Hippocampal formation (tissue), 2 donors: ENCODE data around the gene FNIP2.
"Not testable (repeated sequence)": the region's sequence is repeated elsewhere in the genome, so short reads cannot be mapped to it uniquely, and the experiment has no call there.

Experiments
- DNase-seq, 2 donors: peaks; one replicate each; lab custom pipeline; 2025; lab: John Stamatoyannopoulos, UW

FNIP2 gene

DNA sequence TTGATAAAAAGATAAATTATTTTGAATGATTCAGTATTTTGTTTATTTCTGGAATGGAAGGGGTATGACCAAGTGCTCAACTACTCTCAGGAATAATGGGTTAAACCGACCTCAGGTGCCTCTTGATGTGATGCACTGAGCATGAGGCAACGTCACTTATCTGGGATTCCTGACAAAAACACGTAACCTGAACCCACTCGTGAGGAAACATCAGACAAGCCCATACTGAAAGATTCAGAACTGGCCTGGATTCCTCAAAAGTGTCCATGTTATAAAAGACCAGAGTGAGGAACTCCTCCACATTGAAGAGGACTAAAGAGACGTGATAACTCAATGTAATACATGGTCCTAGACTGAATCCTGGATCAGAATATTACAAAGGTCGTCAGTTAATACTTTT lies 144.0 kb downstream of the FNIP2 start:
- no peak for DNase-seq

GRCh38 chr4:158913766-158914165 lies 144.9 kb downstream of the FNIP2 start:
- DNase-seq = no peak

GRCh38 chr4:158914218-158914617 lies 145.4 kb downstream of the FNIP2 start:
- DNase-seq = no peak

- no peak for DNase-seq
These were observed 146.9 kb downstream of the FNIP2 start for GRCh38 chr4:158915683-158916241.

GRCh38 chr4:158920452-158920996 lies 151.7 kb downstream of the FNIP2 start:
- not testable (repeated sequence) for DNase-seq

DNA sequence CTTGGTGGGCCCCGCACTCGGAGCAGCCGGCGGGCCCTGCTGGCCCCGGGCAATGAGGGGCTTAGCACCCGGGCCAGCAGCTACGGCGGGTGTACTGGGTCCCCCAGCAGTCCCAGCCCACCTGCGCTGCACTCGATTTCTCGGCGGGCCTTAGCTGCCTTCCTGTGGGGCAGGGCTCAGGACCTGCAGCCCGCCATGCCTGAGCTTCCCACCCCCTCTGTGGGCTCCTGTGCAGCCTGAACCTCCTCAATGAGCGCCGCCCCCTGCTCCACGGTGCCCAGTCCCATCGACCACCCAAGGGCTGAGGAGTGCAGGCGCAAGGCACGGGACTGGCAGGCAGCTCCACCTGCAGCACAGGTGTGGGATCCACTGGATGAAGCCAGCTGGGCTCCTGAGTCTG lies 158.9 kb downstream of the FNIP2 start:
- not testable (repeated sequence) for DNase-seq

- no peak for DNase-seq
These were observed 161.3 kb downstream of the FNIP2 start for GRCh38 chr4:158929939-158930638.

DNA sequence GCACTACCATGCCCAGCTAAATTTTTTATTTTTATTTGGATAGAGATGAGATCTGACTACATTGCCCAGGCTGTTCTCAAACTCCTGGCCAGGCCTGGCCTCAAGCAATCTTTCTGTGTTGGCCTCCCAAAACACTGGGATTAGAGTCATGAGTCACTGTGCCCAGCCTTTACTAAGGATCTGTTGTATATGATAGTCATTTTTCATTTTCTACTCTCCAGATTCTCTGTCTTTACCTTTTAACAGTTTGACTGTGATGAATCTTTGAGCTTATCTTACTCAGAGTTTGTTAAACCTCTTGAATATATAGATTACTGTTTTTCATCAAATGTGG lies 161.8 kb downstream of the FNIP2 start:
- no peak for DNase-seq

DNA sequence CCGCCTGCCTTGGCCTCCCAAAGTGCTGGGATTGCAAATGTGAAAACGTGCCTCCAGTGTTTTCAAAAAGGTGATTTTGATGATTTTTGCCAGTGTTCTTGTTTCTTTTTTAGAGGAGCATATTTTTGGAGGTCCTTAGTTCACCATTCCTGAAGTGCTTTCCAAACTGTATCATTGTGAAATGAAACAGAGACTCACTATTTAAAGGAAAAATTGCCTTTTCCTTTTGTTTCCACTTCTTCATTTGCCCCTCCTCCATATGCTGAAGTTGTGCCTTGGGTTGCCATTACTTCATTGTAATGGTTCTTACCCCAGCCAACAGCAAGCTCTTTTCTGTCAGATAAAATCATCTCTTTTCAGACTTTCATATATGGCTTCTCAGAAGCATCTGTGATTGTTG lies 164.4 kb downstream of the FNIP2 start:
- no peak for DNase-seq

DNA sequence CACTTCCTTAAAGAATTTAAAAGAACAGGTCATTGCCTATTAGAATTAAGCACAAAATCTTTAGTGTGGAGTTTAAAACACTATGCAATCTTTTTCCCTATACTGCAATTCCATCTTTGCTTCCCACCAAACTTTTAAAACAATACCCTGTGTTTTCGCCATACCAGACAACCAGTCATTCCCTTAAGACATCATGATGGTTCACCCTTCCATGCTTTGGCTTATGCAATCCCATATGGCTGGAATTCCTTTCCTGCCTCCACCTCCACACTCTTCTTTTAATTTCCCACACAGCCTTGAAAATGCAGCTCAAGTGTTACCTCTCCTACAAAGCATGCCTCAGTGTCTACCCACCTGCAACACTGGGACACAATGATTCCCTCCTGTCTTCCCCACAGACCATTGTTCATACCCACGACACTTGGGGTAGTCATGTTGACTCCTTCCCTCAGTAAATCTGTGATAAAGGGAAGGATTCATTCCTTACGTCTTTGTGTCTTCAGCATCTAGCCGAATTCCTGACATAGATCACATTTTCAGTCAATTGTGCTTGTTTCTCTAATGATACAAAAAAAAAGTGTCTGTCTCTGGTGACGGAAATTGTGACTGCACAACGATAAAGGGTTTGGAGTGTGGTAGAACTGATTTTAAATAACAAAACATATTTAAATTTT lies 166.3 kb downstream of the FNIP2 start:
- DNase-seq = no peak

GRCh38 chr4:158936238-158936637 lies 167.4 kb downstream of the FNIP2 start:
- DNase-seq = peak in 1 of 2 donors; percentile 35

DNA sequence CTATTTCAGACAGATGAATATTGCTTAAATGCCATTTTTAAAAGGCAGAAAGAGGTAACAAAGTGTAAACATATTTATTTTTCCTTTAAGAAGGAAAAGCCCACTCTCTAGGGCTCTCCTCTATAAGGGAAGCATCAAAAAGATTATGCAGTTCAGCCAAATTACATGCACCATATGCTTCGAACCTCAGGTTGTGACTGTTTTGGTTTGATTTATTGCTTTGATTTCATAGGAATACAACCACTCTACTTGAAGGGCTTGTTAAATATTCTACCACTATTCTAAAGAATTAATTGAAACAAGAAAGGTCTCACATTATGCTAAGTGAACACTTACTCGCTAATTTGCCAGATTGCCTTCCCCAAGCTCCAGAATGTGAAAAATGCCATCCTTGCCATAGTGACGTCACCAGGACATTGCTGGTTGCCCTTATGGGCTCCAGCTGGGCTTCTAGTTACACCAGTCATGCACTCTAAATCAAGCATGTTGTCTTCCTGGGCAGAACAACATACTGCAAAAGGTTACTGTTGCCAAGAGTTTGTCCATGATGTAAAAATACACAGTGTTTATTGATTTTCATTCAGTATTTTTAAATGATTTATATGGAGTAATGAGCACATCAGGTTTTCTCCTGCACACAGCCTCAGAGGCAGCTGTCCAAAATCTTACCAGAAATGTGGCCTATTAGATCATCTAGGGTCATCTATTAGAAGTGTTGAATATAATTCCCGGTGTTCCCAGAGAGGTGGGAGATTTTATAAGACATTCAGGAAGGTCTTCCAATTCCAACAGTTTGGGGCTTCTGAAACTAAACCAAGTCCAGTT lies 169.6 kb downstream of the FNIP2 start:
- DNase-seq = no peak

- DNase-seq = no peak
These were observed 171.4 kb downstream of the FNIP2 start for GRCh38 chr4:158940271-158940670.

GRCh38 chr4:158941321-158941720 lies 172.5 kb downstream of the FNIP2 start:
- no peak for DNase-seq

DNA sequence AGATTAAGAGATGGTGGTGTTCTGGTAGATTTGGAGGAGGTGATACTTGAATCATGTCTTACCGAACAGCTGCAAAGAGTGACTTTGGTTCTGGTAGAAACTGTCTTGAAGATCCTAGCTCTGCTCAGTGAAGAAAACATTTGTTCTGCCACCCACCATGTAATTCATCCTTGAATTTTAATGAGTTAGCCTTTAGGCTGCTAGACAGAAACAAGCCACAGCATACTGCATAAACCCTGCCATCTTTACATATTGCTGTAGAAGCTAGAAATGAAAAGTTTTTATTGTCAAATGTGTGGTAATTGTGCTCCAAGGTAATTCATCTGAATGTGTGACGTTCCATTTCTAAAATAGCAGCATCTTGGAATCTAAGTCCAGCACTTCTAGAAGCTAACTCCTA lies 173.1 kb downstream of the FNIP2 start:
- DNase-seq = no peak

- DNase-seq = no peak
These were observed 176.8 kb downstream of the FNIP2 start for GRCh38 chr4:158945529-158946108.

- no peak for DNase-seq
These were observed 178.0 kb downstream of the FNIP2 start for GRCh38 chr4:158946825-158947224.

GRCh38 chr4:158948071-158948470 lies 179.2 kb downstream of the FNIP2 start:
- DNase-seq = no peak

DNA sequence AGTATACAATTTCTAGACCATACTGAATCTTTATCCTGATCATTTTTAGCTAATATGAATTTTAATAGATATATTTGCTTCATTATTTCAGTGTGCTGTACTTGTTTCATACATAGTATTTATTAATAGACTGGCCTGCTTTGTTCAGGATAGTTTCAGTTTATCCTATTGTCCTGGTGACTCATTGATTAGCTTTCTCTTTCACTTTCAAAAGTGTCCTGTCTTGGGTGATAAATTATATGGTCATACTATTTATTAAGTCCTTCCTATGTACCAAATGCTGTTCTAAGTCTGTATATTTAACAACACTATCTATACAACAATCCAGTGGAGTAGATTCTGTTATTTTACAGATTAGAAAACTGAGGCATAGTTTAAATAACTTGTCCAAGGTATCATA lies 180.3 kb downstream of the FNIP2 start:
- DNase-seq = no peak

GRCh38 chr4:158952221-158952774 lies 183.5 kb downstream of the FNIP2 start:
- not testable (repeated sequence) for DNase-seq

- not testable (repeated sequence) for DNase-seq
These were observed 187.5 kb downstream of the FNIP2 start for GRCh38 chr4:158956345-158956744.

- DNase-seq = not testable (repeated sequence)
These were observed 188.1 kb downstream of the FNIP2 start for GRCh38 chr4:158956918-158957317.
